ENCODE results near the gene EHD4.

EHD4 gene

GRCh38 chr15:41940441-41940857 is 31.9 kb downstream of the EHD4 start:
- Histone ChIP-seq H2AFZ (ENCODE audit: low read length) (no peak overlapping the region), H3K9me2 (ENCODE audit: low read depth, low read length) (no peaks in the 10 kb centered on the region), H3K9me3 (ENCODE audit: low read length) (no peaks in the 10 kb centered on the region), H3K4me2 (ENCODE audit: low read length) (no peak overlapping the region), H3K79me2 (ENCODE audit: insufficient read depth, low read length) (no peaks in the 10 kb centered on the region), H3K36me3 (ENCODE audit: insufficient read depth, low read length) (no peaks in the 10 kb centered on the region), H4K20me1 (ENCODE audit: insufficient read depth, low read length) (no peaks in the 10 kb centered on the region), H3K27me3 (ENCODE audit: insufficient read depth, low read length) (0 out of 2 replicates have a peak, but pooled peaks cover 3% of the 10 kb centered on the region), H3K27ac (ENCODE audit: low read depth, low read length, poor library complexity, severe bottlenecking) (no peak overlapping the region), H3F3A (ENCODE audit: insufficient read depth, low read length) (no peaks in the 10 kb centered on the region), H3K4me1 (ENCODE audit: insufficient read depth, low read length, severe bottlenecking) (peaks cover 26% of the 10 kb centered on the region), H3K4me3 (ENCODE audit: low read depth, low read length, poor library complexity, severe bottlenecking) (no peak overlapping the region), H3K9ac (ENCODE audit: low read length) (no peak overlapping the region)
- TF ChIP-seq CTCF (IDR thresholded peaks at IDR 0.05; ENCODE audit: low read length) (no peak), EZH2 (IDR thresholded peaks at IDR 0.05; ENCODE audit: borderline replicate concordance, low read length) (no peak)

GRCh38 chr15:41939986-41940385 is 32.4 kb downstream of the EHD4 start:
- Histone ChIP-seq H3K9me3 (ENCODE audit: low read length) (no peaks in the 10 kb centered on the region), H2AFZ (ENCODE audit: low read length) (no peak overlapping the region), H3K4me1 (ENCODE audit: insufficient read depth, low read length, severe bottlenecking) (peaks cover 31% of the 10 kb centered on the region), H3K9me2 (ENCODE audit: low read depth, low read length) (no peaks in the 10 kb centered on the region), H3K36me3 (ENCODE audit: insufficient read depth, low read length) (no peaks in the 10 kb centered on the region), H3K4me2 (ENCODE audit: low read length) (no peak overlapping the region), H3K27me3 (ENCODE audit: insufficient read depth, low read length) (0 out of 2 replicates have a peak, but pooled peaks cover 3% of the 10 kb centered on the region), H3K79me2 (ENCODE audit: insufficient read depth, low read length) (no peaks in the 10 kb centered on the region), H3K4me3 (ENCODE audit: low read depth, low read length, poor library complexity, severe bottlenecking) (no peak overlapping the region), H3F3A (ENCODE audit: insufficient read depth, low read length) (no peaks in the 10 kb centered on the region), H3K9ac (ENCODE audit: low read length) (no peak overlapping the region), H3K27ac (ENCODE audit: low read depth, low read length, poor library complexity, severe bottlenecking) (no peak overlapping the region), H4K20me1 (ENCODE audit: insufficient read depth, low read length) (no peaks in the 10 kb centered on the region)
- TF ChIP-seq EZH2 (IDR thresholded peaks at IDR 0.05; ENCODE audit: borderline replicate concordance, low read length) (no peak), CTCF (IDR thresholded peaks at IDR 0.05; ENCODE audit: low read length) (no peak)

GRCh38 chr15:41937568-41937923 is 34.8 kb downstream of the EHD4 start:
- H3K27ac ChIP-seq (ENCODE audit: low read depth, low read length, poor library complexity, severe bottlenecking), result peak overlapping the region; percentile 49

More at GRCh38 chr15:41937568-41937923, 34.8 kb downstream of the EHD4 start:
- no peaks in the 10 kb centered on the region for H3K27me3 ChIP-seq (ENCODE audit: insufficient read depth, low read length)
- H3K79me2 ChIP-seq (ENCODE audit: insufficient read depth, low read length), result no peaks in the 10 kb centered on the region
- H3K9me2 ChIP-seq (ENCODE audit: low read depth, low read length), result no peaks in the 10 kb centered on the region
- TF ChIP-seq EZH2 (IDR thresholded peaks at IDR 0.05; ENCODE audit: borderline replicate concordance, low read length) (no peak), CTCF (IDR thresholded peaks at IDR 0.05; ENCODE audit: low read length) (no peak)
- H3K36me3 ChIP-seq (ENCODE audit: insufficient read depth, low read length), result no peaks in the 10 kb centered on the region
- no peak overlapping the region for H3K4me3 ChIP-seq (ENCODE audit: low read depth, low read length, poor library complexity, severe bottlenecking)
- H3K4me2 ChIP-seq (ENCODE audit: low read length), result no peak overlapping the region; the same call in 1 of the 2 replicates
- no peaks in the 10 kb centered on the region for H4K20me1 ChIP-seq (ENCODE audit: insufficient read depth, low read length)
- H3K4me1 ChIP-seq (ENCODE audit: insufficient read depth, low read length, severe bottlenecking), result peaks cover 39% of the 10 kb centered on the region
- H3K9me3 ChIP-seq (ENCODE audit: low read length), result no peaks in the 10 kb centered on the region
- no peak overlapping the region for H3K9ac ChIP-seq (ENCODE audit: low read length)
- H3F3A ChIP-seq (ENCODE audit: insufficient read depth, low read length), result no peaks in the 10 kb centered on the region
- no peak overlapping the region for H2AFZ ChIP-seq (ENCODE audit: low read length)
